ENCODE data around the gene DLGAP3.
"Not testable (repeated sequence)": the region's sequence is repeated elsewhere in the genome, so short reads cannot be mapped to it uniquely, and the experiment has no call there.

The DLGAP3 gene

GRCh38 chr1:34929497-34929852 is at the start of gene DLGAP3:
Gene DLGAP3, minus strand, starts transcription at chr1:34929650. Its CDS starts 24,267 bp downstream, at chr1:34905383.
- no peak for DNase-seq

GRCh38 chr1:34978921-34979320 is 49.5 kb upstream of the DLGAP3 start:
- no peak for DNase-seq

- DNase-seq: no peak
Observed at GRCh38 chr1:34977858-34978257, 48.4 kb upstream of the DLGAP3 start.

GRCh38 chr1:34977210-34977471 is 47.7 kb upstream of the DLGAP3 start:
- no peak for DNase-seq

- no peak for DNase-seq
Observed at GRCh38 chr1:34976384-34977209, 47.1 kb upstream of the DLGAP3 start.

GRCh38 chr1:34975771-34976170 is 46.3 kb upstream of the DLGAP3 start:
- DNase-seq: no peak

- no peak for DNase-seq
Observed at GRCh38 chr1:34975338-34975737, 45.9 kb upstream of the DLGAP3 start.

- DNase-seq: no peak
Observed at GRCh38 chr1:34974626-34975025, 45.2 kb upstream of the DLGAP3 start.

GRCh38 chr1:34973326-34973725 is 43.9 kb upstream of the DLGAP3 start:
- DNase-seq: no peak

- DNase-seq: no peak
Observed at GRCh38 chr1:34970829-34971228, 41.4 kb upstream of the DLGAP3 start.

- DNase-seq: no peak
Observed at GRCh38 chr1:34970220-34970735, 40.8 kb upstream of the DLGAP3 start.

- DNase-seq: not testable (repeated sequence)
Observed at GRCh38 chr1:34968297-34968696, 38.8 kb upstream of the DLGAP3 start.

GRCh38 chr1:34967672-34968071 is 38.2 kb upstream of the DLGAP3 start:
- not testable (repeated sequence) for DNase-seq

- no peak for DNase-seq
Observed at GRCh38 chr1:34965597-34965996, 36.1 kb upstream of the DLGAP3 start.

GRCh38 chr1:34950428-34950827 is 21.0 kb upstream of the DLGAP3 start:
- no peak for DNase-seq

- not testable (repeated sequence) for DNase-seq
Observed at GRCh38 chr1:34948739-34949138, 19.3 kb upstream of the DLGAP3 start.

- not testable (repeated sequence) for DNase-seq
Observed at GRCh38 chr1:34947641-34948314, 18.3 kb upstream of the DLGAP3 start.

GRCh38 chr1:34946211-34946610 is 16.8 kb upstream of the DLGAP3 start:
- DNase-seq: no peak

- DNase-seq: not testable (repeated sequence)
Observed at GRCh38 chr1:34941798-34942197, 12.3 kb upstream of the DLGAP3 start.

GRCh38 chr1:34930702-34931071 is 1.2 kb upstream of the DLGAP3 start:
- no peak for DNase-seq

- no peak for DNase-seq
Observed at GRCh38 chr1:34929853-34930701, 627 bp upstream of the DLGAP3 start.

- DNase-seq: no peak
Observed at GRCh38 chr1:34928699-34929496, 552 bp downstream of the DLGAP3 start.
